HEK293 (cell line): ENCODE data around the gene ROR2.

Experiments
- CTCF ChIA-PET: fragments of 350-600 bp; formaldehyde crosslinking; extraction: SDS; loops from one replicate; lab custom pipeline; 2021; ENCODE audit warnings: antibody characterized with exemption; lab: Yijun Ruan, JAX
- POLR2A ChIA-PET: fragments of 300-600 bp; formaldehyde crosslinking; extraction: SDS; loops from one replicate; lab custom pipeline; 2020; ENCODE audit warnings: antibody characterized with exemption, inconsistent platforms; lab: Yijun Ruan, JAX
- H3K27ac ChIP-seq: fragments of 200-500 bp; sonication (Bioruptor generic); 2 replicates; pipeline ENCODE4 v1.5.1; 2014; ENCODE audit warnings: low read depth, low read length, control low read depth, inconsistent platforms; ENCODE audit errors: extremely low read depth
- H3K36me3 ChIP-seq, 2 experiments: fragments of 200-500 bp in 1 of 2; sonication (Bioruptor generic) in 1 of 2; 1 replicate in 1 of 2; 2 replicates in 1 of 2; pipeline ENCODE4 v1.5.1; 2014 to 2017; ENCODE audit warnings: inconsistent platforms in 2 of 2, low read length in 2 of 2; ENCODE audit not compliant: control insufficient read depth in 2 of 2, insufficient read depth in 1 of 2
- H3K4me1 ChIP-seq: fragments of 200-500 bp; sonication (Bioruptor generic); 2 replicates; pipeline ENCODE4 v1.5.1; 2014; ENCODE audit warnings: mild to moderate bottlenecking, low read length, inconsistent platforms; ENCODE audit not compliant: control insufficient read depth, insufficient read depth
- H3K4me3 ChIP-seq: 2 replicates; pipeline ENCODE4 v1.5.1; 2011; ENCODE audit warnings: low read depth, mild to moderate bottlenecking, control low read depth, low read length, moderate library complexity
- H3K9me3 ChIP-seq: fragments of 200-500 bp; sonication (Bioruptor generic); 2 replicates; pipeline ENCODE4 v1.5.1; 2014; ENCODE audit warnings: low read depth, low read length, inconsistent platforms; ENCODE audit not compliant: control insufficient read depth, insufficient read depth
- TSHZ1 ChIP-seq: fragments of 450-650 bp; formaldehyde crosslinking; IDR thresholded peaks from 2 replicates; pipeline ENCODE4 v1.5.1; 2016; ENCODE audit warnings: missing biosample characterization, missing genetic modification characterization, borderline replicate concordance
- YY2 ChIP-seq: fragments of 450-650 bp; formaldehyde crosslinking; IDR thresholded peaks from 2 replicates; pipeline ENCODE4 v1.5.1; 2016; ENCODE audit warnings: missing biosample characterization, missing genetic modification characterization
- ZNF18 ChIP-seq: fragments of 450-650 bp; formaldehyde crosslinking; IDR thresholded peaks from 2 replicates; pipeline ENCODE4 v1.5.1; 2016; ENCODE audit warnings: missing biosample characterization, missing genetic modification characterization
- ZNF24 ChIP-seq: fragments of 450-650 bp; formaldehyde crosslinking; IDR thresholded peaks from 2 replicates; pipeline ENCODE4 v1.5.1; 2016; ENCODE audit warnings: missing biosample characterization, missing genetic modification characterization
- ZNF302 ChIP-seq: fragments of 450-650 bp; formaldehyde crosslinking; IDR thresholded peaks from 2 replicates; pipeline ENCODE4 v1.5.1; 2016; ENCODE audit warnings: missing biosample characterization, missing genetic modification characterization, low read depth
- ZNF324 ChIP-seq: fragments of 450-650 bp; formaldehyde crosslinking; IDR thresholded peaks from 2 replicates; pipeline ENCODE4 v1.5.1; 2016; ENCODE audit warnings: missing biosample characterization, missing genetic modification characterization
- ZNF510 ChIP-seq: fragments of 450-650 bp; formaldehyde crosslinking; IDR thresholded peaks from 2 replicates; pipeline ENCODE4 v1.5.1; 2018; ENCODE audit warnings: mild to moderate bottlenecking, missing genetic modification characterization, missing biosample characterization; ENCODE audit not compliant: insufficient replicate concordance
- ZNF571 ChIP-seq: fragments of 450-650 bp; formaldehyde crosslinking; IDR thresholded peaks from 2 replicates; pipeline ENCODE4 v1.5.0; 2017; ENCODE audit warnings: missing biosample characterization, missing genetic modification characterization
- ZNF639 ChIP-seq: fragments of 450-650 bp; formaldehyde crosslinking; IDR thresholded peaks from 2 replicates; pipeline ENCODE4 v1.5.1; 2016; ENCODE audit warnings: missing biosample characterization, missing genetic modification characterization
- ZNF692 ChIP-seq: fragments of 450-650 bp; formaldehyde crosslinking; IDR thresholded peaks from 2 replicates; pipeline ENCODE4 v1.5.1; 2016; ENCODE audit warnings: missing biosample characterization, missing genetic modification characterization
- ZNF747 ChIP-seq: fragments of 450-650 bp; formaldehyde crosslinking; IDR thresholded peaks from 2 replicates; pipeline ENCODE4 v1.5.1; 2016; ENCODE audit warnings: missing biosample characterization, missing genetic modification characterization
- ZNF776 ChIP-seq: fragments of 450-650 bp; formaldehyde crosslinking; IDR thresholded peaks from 2 replicates; pipeline ENCODE4 v1.5.0; 2017; ENCODE audit warnings: missing biosample characterization, missing genetic modification characterization, borderline replicate concordance
- ZNF830 ChIP-seq: fragments of 450-650 bp; IDR thresholded peaks from 2 replicates; pipeline ENCODE4 v1.5.0; 2018; ENCODE audit warnings: missing biosample characterization, missing genetic modification characterization, low read depth, mild to moderate bottlenecking, moderate library complexity

The ROR2 gene

GRCh38 chr9:91944711-91945110, 5.3 kb downstream of the ROR2 start:
- no peak overlapping the region for H3K4me3 ChIP-seq
- ChIA-PET POLR2A (interaction anchor here (0.7 kb wide), 1 partner anchor 1599 kb away, joined by 3 read pairs; no protein-coding TSS in a partner anchor), CTCF (interaction anchor here (0.7 to 2.8 kb wide), 6 partner anchors 10 to 173 kb away, joined by 3 to 15 read pairs (median 5); no protein-coding TSS in a partner anchor)
- no peaks in the 10 kb centered on the region for H3K9me3 ChIP-seq
- H3K4me1 ChIP-seq: peaks cover 13% of the 10 kb centered on the region
- no peak for TF ChIP-seq ZNF830 (tag by site-specific recombination)
- TF ChIP-seq ZNF302 (tag by site-specific recombination): no peak
- TF ChIP-seq ZNF776 (tag by site-specific recombination): no peak
- H3K27ac ChIP-seq: no peak overlapping the region
- H3K36me3 ChIP-seq: no peaks in the 10 kb centered on the region

DNA sequence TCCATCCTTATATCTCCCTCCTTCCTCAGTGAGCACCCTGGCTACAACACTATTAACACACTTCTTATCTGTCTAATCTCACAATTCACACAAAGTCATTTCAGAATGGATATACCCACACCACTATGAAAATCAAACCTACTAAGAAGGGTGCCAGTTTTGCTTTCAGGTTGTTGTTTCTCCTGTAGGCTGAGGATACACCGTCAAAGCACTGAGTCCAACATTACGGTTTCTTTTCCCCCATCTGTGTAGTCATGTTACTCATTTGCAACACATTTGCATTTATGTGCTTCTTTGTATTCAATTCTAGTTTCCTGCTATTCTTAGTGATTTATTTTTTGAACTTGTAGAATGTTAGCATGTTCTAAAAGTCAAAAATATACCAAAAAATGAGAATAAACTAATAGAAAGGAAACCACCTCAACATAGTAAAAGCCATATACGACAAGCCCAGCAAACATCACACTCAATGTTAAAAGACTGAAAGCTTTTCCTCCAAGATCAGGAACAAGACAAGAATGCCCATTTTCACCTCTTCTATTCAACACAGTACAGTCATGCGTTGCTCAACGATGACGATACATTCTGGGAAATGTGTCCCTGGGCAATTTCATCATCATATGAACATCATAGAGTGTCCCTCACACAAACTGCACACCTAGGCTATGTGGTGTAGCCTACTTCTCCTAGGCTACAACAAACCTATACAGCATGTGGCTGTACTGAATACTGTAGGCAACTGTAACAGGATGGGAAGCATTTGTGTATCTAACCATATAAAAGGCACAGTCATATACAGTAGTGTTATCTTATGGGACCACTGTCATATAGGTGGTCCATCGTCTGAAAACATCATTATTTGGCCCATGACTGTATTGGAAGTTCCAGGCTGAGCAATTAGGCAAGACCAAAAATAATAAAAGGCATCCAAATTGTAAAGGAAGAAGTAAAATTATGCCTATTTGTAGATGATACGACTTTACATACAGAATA, 6.3 kb downstream of the ROR2 start:
- POLR2A ChIA-PET: interaction anchor here (0.5 kb wide), 1 partner anchor 98 kb away, joined by 4 read pairs; no protein-coding TSS in a partner anchor
- TF ChIP-seq ZNF692 (tag by site-specific recombination): no peak
- peak; percentile 35 for TF ChIP-seq ZNF510
- no peak for TF ChIP-seq TSHZ1 (tag by site-specific recombination)
- no peak for TF ChIP-seq ZNF639 (tag by site-specific recombination)
- no peak for TF ChIP-seq ZNF571 (tag by site-specific recombination)
- TF ChIP-seq ZNF830 (tag by site-specific recombination): no peak
- TF ChIP-seq ZNF324: no peak
- TF ChIP-seq ZNF18 (tag by site-specific recombination): peak; percentile 23; the same call in 1 of the 2 replicates
- no peak for TF ChIP-seq ZNF24 (tag by site-specific recombination)
- TF ChIP-seq ZNF747: no peak
- no peak for TF ChIP-seq YY2
- H3K36me3 ChIP-seq: no peaks in the 10 kb centered on the region
- CTCF ChIA-PET: interaction anchor here (0.8 kb wide), 1 partner anchor 172 kb away, joined by 4 read pairs; no protein-coding TSS in a partner anchor
- H3K27ac ChIP-seq: no peak overlapping the region
- peaks cover 13% of the 10 kb centered on the region for H3K4me1 ChIP-seq
- no peaks in the 10 kb centered on the region for H3K9me3 ChIP-seq
- H3K4me3 ChIP-seq: no peak overlapping the region
